ENCODE measurements around the gene METAP1.

The METAP1 gene

GRCh38 chr4:98950925-98951324, 44.6 kb upstream of the METAP1 start:
- no peak for TF ChIP-seq ARNTL (CRISPR knock-in tag; IDR thresholded peaks at IDR 0.05; ENCODE audit: borderline replicate concordance, low read depth)
- no peak for TF ChIP-seq CREB5 (CRISPR knock-in tag; IDR thresholded peaks at IDR 0.05; ENCODE audit: low read depth)
- TF ChIP-seq PATZ1 (CRISPR knock-in tag; IDR thresholded peaks at IDR 0.05; ENCODE audit: borderline replicate concordance) = no peak
- no peak for TF ChIP-seq TOX (CRISPR knock-in tag; IDR thresholded peaks at IDR 0.05; ENCODE audit: borderline replicate concordance)
- TF ChIP-seq ZNF70 (CRISPR knock-in tag; IDR thresholded peaks at IDR 0.05) = no peak
- TF ChIP-seq ZNF8 (CRISPR knock-in tag; IDR thresholded peaks at IDR 0.05) = no peak
- TF ChIP-seq SNAI2 (CRISPR knock-in tag; IDR thresholded peaks at IDR 0.05) = no peak
- no peak for TF ChIP-seq OSR1 (CRISPR knock-in tag; IDR thresholded peaks at IDR 0.05)
- TF ChIP-seq CSDC2 (CRISPR knock-in tag; IDR thresholded peaks at IDR 0.05) = no peak
- no peak for TF ChIP-seq RARB (CRISPR knock-in tag; IDR thresholded peaks at IDR 0.05)
- no peak for TF ChIP-seq ESRRG (CRISPR knock-in tag; IDR thresholded peaks at IDR 0.05)
- no peak for TF ChIP-seq TCF4 (CRISPR knock-in tag; IDR thresholded peaks at IDR 0.05; ENCODE audit: borderline replicate concordance)
- no peak for TF ChIP-seq GLIS3 (CRISPR knock-in tag; IDR thresholded peaks at IDR 0.05)
- TF ChIP-seq ZFP30 (CRISPR knock-in tag; IDR thresholded peaks at IDR 0.05) = no peak
- no peak for TF ChIP-seq ZFP3 (CRISPR knock-in tag; IDR thresholded peaks at IDR 0.05)
- TF ChIP-seq POU6F1 (CRISPR knock-in tag; IDR thresholded peaks at IDR 0.05; ENCODE audit: borderline replicate concordance, low read depth) = no peak
- TF ChIP-seq BACH2 (CRISPR knock-in tag; IDR thresholded peaks at IDR 0.05; ENCODE audit: borderline replicate concordance) = no peak
- no peak for ATAC-seq

- no peak for ATAC-seq
- no peak for TF ChIP-seq ZNF8 (CRISPR knock-in tag; IDR thresholded peaks at IDR 0.05)
Measured at GRCh38 chr4:98951710-98952109, 43.8 kb upstream of the METAP1 start.

- TF ChIP-seq CREB5 (CRISPR knock-in tag; IDR thresholded peaks at IDR 0.05; ENCODE audit: low read depth) (no peak), RARB (CRISPR knock-in tag; IDR thresholded peaks at IDR 0.05) (no peak), TOX (CRISPR knock-in tag; IDR thresholded peaks at IDR 0.05; ENCODE audit: borderline replicate concordance) (no peak), CSRNP3 (CRISPR knock-in tag; IDR thresholded peaks at IDR 0.05) (no peak), TCF4 (CRISPR knock-in tag; IDR thresholded peaks at IDR 0.05; ENCODE audit: borderline replicate concordance) (no peak), ISL1 (CRISPR knock-in tag; IDR thresholded peaks at IDR 0.05) (no peak), ZNF565 (CRISPR knock-in tag; conservative IDR thresholded peaks at IDR 0.05; ENCODE audit: low read depth) (no peak), ESRRG (CRISPR knock-in tag; IDR thresholded peaks at IDR 0.05) (no peak), ZFP30 (CRISPR knock-in tag; IDR thresholded peaks at IDR 0.05) (no peak), ZC3H10 (CRISPR knock-in tag; IDR thresholded peaks at IDR 0.05) (no peak), CSDC2 (CRISPR knock-in tag; IDR thresholded peaks at IDR 0.05) (no peak), ARNTL (CRISPR knock-in tag; IDR thresholded peaks at IDR 0.05; ENCODE audit: borderline replicate concordance, low read depth) (no peak), ZFP3 (CRISPR knock-in tag; IDR thresholded peaks at IDR 0.05) (no peak), BACH2 (CRISPR knock-in tag; IDR thresholded peaks at IDR 0.05; ENCODE audit: borderline replicate concordance) (no peak), ZNF70 (CRISPR knock-in tag; IDR thresholded peaks at IDR 0.05) (no peak), PATZ1 (CRISPR knock-in tag; IDR thresholded peaks at IDR 0.05; ENCODE audit: borderline replicate concordance) (no peak), POU6F1 (CRISPR knock-in tag; IDR thresholded peaks at IDR 0.05; ENCODE audit: borderline replicate concordance, low read depth) (no peak), TSHZ2 (CRISPR knock-in tag; IDR thresholded peaks at IDR 0.05) (no peak)
- no peak for ATAC-seq
Measured at GRCh38 chr4:98955229-98955628, 40.3 kb upstream of the METAP1 start.

Data from SK-N-SH treated with all-trans-retinoic acid at 6 μM for 48 hours (cell line).